ENCODE data around the gene RRM1. TPM values are rescaled to one million over a fixed set of nuclear protein-coding genes. Genes with fewer than 3 reads are reported as not detected.

RRM1 gene
- total and polyA plus RNA-seq, 9 of the 15 experiments (the other 6 are each of a cell fraction or from before 2014, with no cell fraction given): 113 to 270 (median 163) TPM

GRCh38 chr11:4187055-4187988, 92.7 kb downstream of the RRM1 start (continued):
- no peak for TF ChIP-seq RBBP5 (IDR thresholded peaks at IDR 0.05; ENCODE audit: borderline replicate concordance, insufficient read depth, low read length, poor library complexity, severe bottlenecking)
- no peak for TF ChIP-seq ZFP30 (CRISPR knock-in tag; IDR thresholded peaks at IDR 0.05; ENCODE audit: borderline replicate concordance)
- no peak for TF ChIP-seq ZNF778 (CRISPR knock-in tag; IDR thresholded peaks at IDR 0.05)
- TF ChIP-seq, protein P1, sequence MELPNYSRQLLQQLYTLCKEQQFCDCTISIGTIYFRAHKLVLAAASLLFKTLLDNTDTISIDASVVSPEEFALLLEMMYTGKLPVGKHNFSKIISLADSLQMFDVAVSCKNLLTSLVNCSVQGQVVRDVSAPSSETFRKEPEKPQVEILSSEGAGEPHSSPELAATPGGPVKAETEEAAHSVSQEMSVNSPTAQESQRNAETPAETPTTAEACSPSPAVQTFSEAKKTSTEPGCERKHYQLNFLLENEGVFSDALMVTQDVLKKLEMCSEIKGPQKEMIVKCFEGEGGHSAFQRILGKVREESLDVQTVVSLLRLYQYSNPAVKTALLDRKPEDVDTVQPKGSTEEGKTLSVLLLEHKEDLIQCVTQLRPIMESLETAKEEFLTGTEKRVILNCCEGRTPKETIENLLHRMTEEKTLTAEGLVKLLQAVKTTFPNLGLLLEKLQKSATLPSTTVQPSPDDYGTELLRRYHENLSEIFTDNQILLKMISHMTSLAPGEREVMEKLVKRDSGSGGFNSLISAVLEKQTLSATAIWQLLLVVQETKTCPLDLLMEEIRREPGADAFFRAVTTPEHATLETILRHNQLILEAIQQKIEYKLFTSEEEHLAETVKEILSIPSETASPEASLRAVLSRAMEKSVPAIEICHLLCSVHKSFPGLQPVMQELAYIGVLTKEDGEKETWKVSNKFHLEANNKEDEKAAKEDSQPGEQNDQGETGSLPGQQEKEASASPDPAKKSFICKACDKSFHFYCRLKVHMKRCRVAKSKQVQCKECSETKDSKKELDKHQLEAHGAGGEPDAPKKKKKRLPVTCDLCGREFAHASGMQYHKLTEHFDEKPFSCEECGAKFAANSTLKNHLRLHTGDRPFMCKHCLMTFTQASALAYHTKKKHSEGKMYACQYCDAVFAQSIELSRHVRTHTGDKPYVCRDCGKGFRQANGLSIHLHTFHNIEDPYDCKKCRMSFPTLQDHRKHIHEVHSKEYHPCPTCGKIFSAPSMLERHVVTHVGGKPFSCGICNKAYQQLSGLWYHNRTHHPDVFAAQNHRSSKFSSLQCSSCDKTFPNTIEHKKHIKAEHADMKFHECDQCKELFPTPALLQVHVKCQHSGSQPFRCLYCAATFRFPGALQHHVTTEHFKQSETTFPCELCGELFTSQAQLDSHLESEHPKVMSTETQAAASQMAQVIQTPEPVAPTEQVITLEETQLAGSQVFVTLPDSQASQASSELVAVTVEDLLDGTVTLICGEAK (IDR thresholded peaks at IDR 0.05): 0 out of 2 replicates have a peak, but pooled peaks have one; percentile 30
- TF ChIP-seq, protein P1 (CRISPR knock-in tag; IDR thresholded peaks at IDR 0.05): no peak
- peak; percentile 17; the same call in 1 of the 2 replicates for TF ChIP-seq CXXC5 (CRISPR knock-in tag; IDR thresholded peaks at IDR 0.05)
- TF ChIP-seq EWSR1 (IDR thresholded peaks at IDR 0.05; ENCODE audit: borderline replicate concordance, low read depth, partially characterized antibody): no peak
- no peak for TF ChIP-seq NR1H2 (CRISPR knock-in tag; IDR thresholded peaks at IDR 0.05)
- TF ChIP-seq HNRNPLL (IDR thresholded peaks at IDR 0.05; ENCODE audit: low read depth, low read length, poor library complexity, severe bottlenecking): no peak
- TF ChIP-seq, protein P2, sequence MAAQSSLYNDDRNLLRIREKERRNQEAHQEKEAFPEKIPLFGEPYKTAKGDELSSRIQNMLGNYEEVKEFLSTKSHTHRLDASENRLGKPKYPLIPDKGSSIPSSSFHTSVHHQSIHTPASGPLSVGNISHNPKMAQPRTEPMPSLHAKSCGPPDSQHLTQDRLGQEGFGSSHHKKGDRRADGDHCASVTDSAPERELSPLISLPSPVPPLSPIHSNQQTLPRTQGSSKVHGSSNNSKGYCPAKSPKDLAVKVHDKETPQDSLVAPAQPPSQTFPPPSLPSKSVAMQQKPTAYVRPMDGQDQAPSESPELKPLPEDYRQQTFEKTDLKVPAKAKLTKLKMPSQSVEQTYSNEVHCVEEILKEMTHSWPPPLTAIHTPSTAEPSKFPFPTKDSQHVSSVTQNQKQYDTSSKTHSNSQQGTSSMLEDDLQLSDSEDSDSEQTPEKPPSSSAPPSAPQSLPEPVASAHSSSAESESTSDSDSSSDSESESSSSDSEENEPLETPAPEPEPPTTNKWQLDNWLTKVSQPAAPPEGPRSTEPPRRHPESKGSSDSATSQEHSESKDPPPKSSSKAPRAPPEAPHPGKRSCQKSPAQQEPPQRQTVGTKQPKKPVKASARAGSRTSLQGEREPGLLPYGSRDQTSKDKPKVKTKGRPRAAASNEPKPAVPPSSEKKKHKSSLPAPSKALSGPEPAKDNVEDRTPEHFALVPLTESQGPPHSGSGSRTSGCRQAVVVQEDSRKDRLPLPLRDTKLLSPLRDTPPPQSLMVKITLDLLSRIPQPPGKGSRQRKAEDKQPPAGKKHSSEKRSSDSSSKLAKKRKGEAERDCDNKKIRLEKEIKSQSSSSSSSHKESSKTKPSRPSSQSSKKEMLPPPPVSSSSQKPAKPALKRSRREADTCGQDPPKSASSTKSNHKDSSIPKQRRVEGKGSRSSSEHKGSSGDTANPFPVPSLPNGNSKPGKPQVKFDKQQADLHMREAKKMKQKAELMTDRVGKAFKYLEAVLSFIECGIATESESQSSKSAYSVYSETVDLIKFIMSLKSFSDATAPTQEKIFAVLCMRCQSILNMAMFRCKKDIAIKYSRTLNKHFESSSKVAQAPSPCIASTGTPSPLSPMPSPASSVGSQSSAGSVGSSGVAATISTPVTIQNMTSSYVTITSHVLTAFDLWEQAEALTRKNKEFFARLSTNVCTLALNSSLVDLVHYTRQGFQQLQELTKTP (IDR thresholded peaks at IDR 0.05; ENCODE audit: low read depth in 1 of 2, partially characterized antibody in 2 of 2): no peak
